Measurements from ENCODE around the gene OR13J1. TPM values are rescaled to one million over a fixed set of nuclear protein-coding genes. Genes with fewer than 3 reads are reported as not detected.

OR13J1 gene
- total and polyA plus RNA-seq, 9 donors = not detected

GRCh38 chr9:35854091-35854762, 16.0 kb downstream of the OR13J1 start:
- 79 to 87% (median 85%) methylated on average over 7 of the region's 7 CpGs for WGBS, 3 donors
- peak in 1 of 5 donors; percentile 4 for DNase-seq

GRCh38 chr9:35852876-35853865, 17.0 kb downstream of the OR13J1 start:
- Histone ChIP-seq H3K36me3 (no peaks in the 10 kb centered on the region), H3K4me3 (no peak overlapping the region), H3K27ac (no peak overlapping the region), H3K4me1 (ENCODE audit: insufficient read depth) (no peaks in the 10 kb centered on the region), H3K9me3 (no peaks in the 10 kb centered on the region), H3K27me3 (no peaks in the 10 kb centered on the region)
- no peak for TF ChIP-seq POLR2A (IDR thresholded peaks at IDR 0.05)
- TF ChIP-seq, protein P1, sequence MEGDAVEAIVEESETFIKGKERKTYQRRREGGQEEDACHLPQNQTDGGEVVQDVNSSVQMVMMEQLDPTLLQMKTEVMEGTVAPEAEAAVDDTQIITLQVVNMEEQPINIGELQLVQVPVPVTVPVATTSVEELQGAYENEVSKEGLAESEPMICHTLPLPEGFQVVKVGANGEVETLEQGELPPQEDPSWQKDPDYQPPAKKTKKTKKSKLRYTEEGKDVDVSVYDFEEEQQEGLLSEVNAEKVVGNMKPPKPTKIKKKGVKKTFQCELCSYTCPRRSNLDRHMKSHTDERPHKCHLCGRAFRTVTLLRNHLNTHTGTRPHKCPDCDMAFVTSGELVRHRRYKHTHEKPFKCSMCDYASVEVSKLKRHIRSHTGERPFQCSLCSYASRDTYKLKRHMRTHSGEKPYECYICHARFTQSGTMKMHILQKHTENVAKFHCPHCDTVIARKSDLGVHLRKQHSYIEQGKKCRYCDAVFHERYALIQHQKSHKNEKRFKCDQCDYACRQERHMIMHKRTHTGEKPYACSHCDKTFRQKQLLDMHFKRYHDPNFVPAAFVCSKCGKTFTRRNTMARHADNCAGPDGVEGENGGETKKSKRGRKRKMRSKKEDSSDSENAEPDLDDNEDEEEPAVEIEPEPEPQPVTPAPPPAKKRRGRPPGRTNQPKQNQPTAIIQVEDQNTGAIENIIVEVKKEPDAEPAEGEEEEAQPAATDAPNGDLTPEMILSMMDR (IDR thresholded peaks at IDR 0.05) = no peak
- no peak for TF ChIP-seq EP300 (IDR thresholded peaks at IDR 0.05)
- intact Hi-C loops (cut with DNase I) = no loop called here
- DNase-seq = peak in 1 of 5 donors; percentile 32
- WGBS, 3 donors = 85 to 92% (median 89%) methylated on average over 25 of the region's 25 CpGs

More at GRCh38 chr9:35854091-35854762, 16.0 kb downstream of the OR13J1 start:
- Histone ChIP-seq H3K4me1 (ENCODE audit: insufficient read depth) (no peaks in the 10 kb centered on the region), H3K36me3 (no peaks in the 10 kb centered on the region), H3K27ac (no peak overlapping the region), H3K27me3 (no peaks in the 10 kb centered on the region), H3K9me3 (no peaks in the 10 kb centered on the region), H3K4me3 (no peak overlapping the region)
- intact Hi-C loops (cut with DNase I) = no loop called here
- TF ChIP-seq, protein P1 (IDR thresholded peaks at IDR 0.05) = no peak
- TF ChIP-seq EP300 (IDR thresholded peaks at IDR 0.05) (no peak), POLR2A (IDR thresholded peaks at IDR 0.05) (no peak)

DNA sequence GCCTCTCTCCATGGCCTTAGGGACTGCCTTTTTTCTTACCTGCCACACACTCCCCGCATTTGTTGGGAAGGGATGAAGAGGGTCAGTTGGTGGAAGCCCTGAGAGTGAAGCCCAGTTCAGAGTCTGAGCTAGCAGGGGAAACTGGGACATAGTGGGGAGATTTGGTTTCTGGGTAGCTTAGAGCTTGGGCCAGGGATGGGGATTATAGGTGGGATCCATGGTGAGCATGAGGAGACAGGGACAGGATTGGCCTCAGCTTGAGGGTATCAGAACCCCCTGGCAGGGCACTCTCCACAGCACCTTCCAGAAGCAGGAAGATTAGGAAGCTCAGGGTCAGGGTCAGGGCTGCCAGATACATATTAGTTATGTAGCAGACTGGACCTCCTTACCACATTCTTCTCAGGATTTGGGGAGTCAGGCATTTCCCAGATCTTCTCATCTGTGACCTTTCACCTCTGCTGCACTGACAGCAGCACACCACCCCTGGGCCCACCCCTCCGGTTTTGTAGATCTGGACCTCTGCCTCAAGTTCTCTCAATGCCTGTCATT, 17.9 kb downstream of the OR13J1 start:
- WGBS, 3 donors = 87 to 93% (median 90%) methylated on average over 2 of the region's 2 CpGs

More for the DNA sequence above, 17.9 kb downstream of the OR13J1 start:
- Histone ChIP-seq H3K4me1 (ENCODE audit: insufficient read depth) (no peaks in the 10 kb centered on the region), H3K27me3 (no peaks in the 10 kb centered on the region), H3K4me3 (no peak overlapping the region), H3K27ac (no peak overlapping the region), H3K36me3 (no peaks in the 10 kb centered on the region), H3K9me3 (no peaks in the 10 kb centered on the region)
- intact Hi-C loops (cut with DNase I) = no loop called here
- TF ChIP-seq POLR2A (IDR thresholded peaks at IDR 0.05) = no peak
- TF ChIP-seq, protein P1 (IDR thresholded peaks at IDR 0.05) = no peak
- no peak for TF ChIP-seq EP300 (IDR thresholded peaks at IDR 0.05)
- peak in 1 of 5 donors; percentile 7 for DNase-seq

Data from ovary (tissue), 9 donors.